Neural cell (in vitro differentiated cells): ENCODE measurements around the gene HSD17B14. TPM values are rescaled to one million over a fixed set of nuclear protein-coding genes. Genes with fewer than 3 reads are reported as not detected.

ENCODE experiments used
- H2AFZ ChIP-seq: fragments of 200-600, 300-800 bp; sonication (generic), shearing (Covaris generic); 2 replicates; pipeline ENCODE4 v1.6.0; 2014; ENCODE audit warnings: low read depth, mild to moderate bottlenecking, antibody characterized with exemption, low read length, moderate library complexity
- H3F3A ChIP-seq: fragments of 200-600 bp; shearing (Covaris generic); 2 replicates; pipeline ENCODE4 v1.6.1; 2016; ENCODE audit warnings: mild to moderate bottlenecking, moderate library complexity, mixed read lengths, antibody characterized with exemption, low read length; ENCODE audit not compliant: insufficient read depth, poor library complexity, severe bottlenecking
- H3K27ac ChIP-seq: fragments of 200-600, 300-800 bp; sonication (generic), shearing (Covaris generic); 2 replicates; pipeline ENCODE4 v1.5.1; 2014; ENCODE audit warnings: mild to moderate bottlenecking, low read length, moderate library complexity
- H3K27me3 ChIP-seq: fragments of 300-800, 200-600 bp; sonication (generic), shearing (Covaris generic); 2 replicates; pipeline ENCODE4 v1.6.0; 2014; ENCODE audit warnings: mild to moderate bottlenecking, low read depth, low read length, moderate library complexity; ENCODE audit not compliant: insufficient read depth
- H3K36me3 ChIP-seq: fragments of 300-800, 200-600 bp; sonication (generic), shearing (Covaris generic); 2 replicates; pipeline ENCODE4 v1.5.1; 2014; ENCODE audit warnings: mild to moderate bottlenecking, antibody characterized with exemption, low read length, moderate library complexity; ENCODE audit not compliant: insufficient read depth
- H3K4me2 ChIP-seq: fragments of 300-800, 200-600 bp; sonication (generic), shearing (Covaris generic); 2 replicates; pipeline ENCODE4 v1.6.0; 2014; ENCODE audit warnings: mild to moderate bottlenecking, low read length
- H3K4me3 ChIP-seq: fragments of 300-800, 200-600 bp; sonication (generic), shearing (Covaris generic); 2 replicates; pipeline ENCODE4 v1.5.1; 2014; ENCODE audit warnings: mild to moderate bottlenecking, low read length, moderate library complexity
- H3K79me2 ChIP-seq: fragments of 200-600 bp; shearing (Covaris generic); replicated peaks from 2 replicates; pipeline ENCODE4 v1.6.0; 2014; ENCODE audit warnings: mild to moderate bottlenecking, low read length, moderate library complexity; ENCODE audit not compliant: insufficient read depth
- H3K9ac ChIP-seq: fragments of 300-800, 200-600 bp; sonication (generic), shearing (Covaris generic); 2 replicates; pipeline ENCODE4 v1.6.1; 2016; ENCODE audit warnings: mild to moderate bottlenecking, low read length, mixed read lengths
- H3K9me2 ChIP-seq: fragments of 200-600 bp; shearing (Covaris generic); 2 replicates; pipeline ENCODE4 v1.6.1; 2016; ENCODE audit warnings: mild to moderate bottlenecking, low read length, mixed read lengths; ENCODE audit not compliant: insufficient read depth
- H3K9me3 ChIP-seq: fragments of 200-600, 300-800 bp; sonication (generic), shearing (Covaris generic); 2 replicates; pipeline ENCODE4 v1.6.1; 2016; ENCODE audit warnings: mild to moderate bottlenecking, mixed run types, low read length, moderate library complexity, mixed read lengths
- H4K20me1 ChIP-seq: fragments of 200-600 bp; shearing (Covaris generic); 2 replicates; pipeline ENCODE4 v1.6.1; 2016; ENCODE audit warnings: mild to moderate bottlenecking, mixed run types; ENCODE audit not compliant: insufficient read depth
- EP300 ChIP-seq: fragments of 450-650 bp; conservative IDR thresholded peaks from 2 replicates; pipeline ENCODE4 v1.6.1; 2014; ENCODE audit warnings: antibody characterized with exemption, mild to moderate bottlenecking, moderate library complexity; ENCODE audit not compliant: poor library complexity, severe bottlenecking
- EZH2 ChIP-seq: fragments of 200-600, 300-800 bp; shearing (Covaris generic), sonication (generic); IDR thresholded peaks from 2 replicates; pipeline ENCODE4 v1.6.1; 2014; ENCODE audit warnings: antibody characterized with exemption, low read length, borderline replicate concordance, mild to moderate bottlenecking; ENCODE audit not compliant: insufficient read depth, poor library complexity, severe bottlenecking
- MXI1 ChIP-seq: fragments of 450-650 bp; conservative IDR thresholded peaks from 2 replicates; pipeline ENCODE4 v1.6.1; 2014; ENCODE audit warnings: antibody characterized with exemption, mild to moderate bottlenecking; ENCODE audit not compliant: poor library complexity, severe bottlenecking
- POLR2AphosphoS5 ChIP-seq: IDR thresholded peaks from 2 replicates; pipeline ENCODE4 v1.6.1; 2012
- RAD21 ChIP-seq: fragments of 450-650 bp; conservative IDR thresholded peaks from 2 replicates; pipeline ENCODE4 v1.6.1; 2014; ENCODE audit warnings: antibody characterized with exemption, mild to moderate bottlenecking, moderate library complexity
- REST ChIP-seq: IDR thresholded peaks from 2 replicates; pipeline ENCODE4 v1.6.1; 2012; ENCODE audit warnings: borderline replicate concordance
- SMC3 ChIP-seq: fragments of 450-650 bp; conservative IDR thresholded peaks from 2 replicates; pipeline ENCODE4 v1.6.1; 2014; ENCODE audit warnings: antibody characterized with exemption, mild to moderate bottlenecking, moderate library complexity; ENCODE audit not compliant: poor library complexity
- TAF1 ChIP-seq: IDR thresholded peaks from 2 replicates; pipeline ENCODE4 v1.6.1; 2012; ENCODE audit warnings: low read depth
- polyA plus RNA-seq: library from polyadenylated mRNA; depleted of rRNA; stranded (reverse); fragments of >200 nt; gene quantifications from 2 replicates; pipeline ENCODE4 v1.2.3, GENCODE V29; 2014
- TF ChIP-seq, protein P1 (sequence below): fragments of 450-650 bp; IDR thresholded peaks from 2 replicates; pipeline ENCODE4 v1.5.1; 2014; ENCODE audit warnings: antibody characterized with exemption, mild to moderate bottlenecking, moderate library complexity; ENCODE audit not compliant: poor library complexity, severe bottlenecking

HSD17B14 gene
- polyA plus RNA-seq, 1 donor from 2014 or later: 0.40 TPM

DNA sequence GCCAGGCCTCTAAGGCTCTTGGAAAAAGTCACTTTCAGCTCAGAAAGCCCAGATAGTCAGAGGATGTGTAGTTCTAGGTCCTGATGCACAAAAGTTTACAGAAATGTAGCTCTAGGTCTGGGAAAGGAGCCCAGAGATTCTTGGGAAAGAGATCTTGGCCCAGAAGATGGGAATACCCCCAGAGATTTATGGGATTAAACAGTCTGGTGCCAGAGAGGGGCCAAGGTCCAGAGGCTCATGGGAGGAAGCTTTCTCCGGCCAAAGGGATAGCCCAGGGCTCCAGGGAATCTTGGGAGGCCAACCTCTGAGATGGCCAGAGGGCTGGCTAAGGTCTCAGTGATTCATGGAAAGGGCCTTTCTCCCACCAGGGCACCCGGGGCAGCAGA lies 40.6 kb downstream of the HSD17B14 start:
- Histone ChIP-seq H2AFZ (no peak overlapping the region), H3K27me3 (no peaks in the 10 kb centered on the region), H3K27ac (peak overlapping the region; percentile 86), H3K9me3 (no peaks in the 10 kb centered on the region), H3K4me2 (no peak overlapping the region), H3K9me2 (no peaks in the 10 kb centered on the region), H4K20me1 (no peaks in the 10 kb centered on the region), H3F3A (no peaks in the 10 kb centered on the region), H3K9ac (no peak overlapping the region), H3K36me3 (no peaks in the 10 kb centered on the region), H3K79me2 (no peaks in the 10 kb centered on the region), H3K4me3 (peak overlapping the region; percentile 65)
- TF ChIP-seq, protein P1, sequence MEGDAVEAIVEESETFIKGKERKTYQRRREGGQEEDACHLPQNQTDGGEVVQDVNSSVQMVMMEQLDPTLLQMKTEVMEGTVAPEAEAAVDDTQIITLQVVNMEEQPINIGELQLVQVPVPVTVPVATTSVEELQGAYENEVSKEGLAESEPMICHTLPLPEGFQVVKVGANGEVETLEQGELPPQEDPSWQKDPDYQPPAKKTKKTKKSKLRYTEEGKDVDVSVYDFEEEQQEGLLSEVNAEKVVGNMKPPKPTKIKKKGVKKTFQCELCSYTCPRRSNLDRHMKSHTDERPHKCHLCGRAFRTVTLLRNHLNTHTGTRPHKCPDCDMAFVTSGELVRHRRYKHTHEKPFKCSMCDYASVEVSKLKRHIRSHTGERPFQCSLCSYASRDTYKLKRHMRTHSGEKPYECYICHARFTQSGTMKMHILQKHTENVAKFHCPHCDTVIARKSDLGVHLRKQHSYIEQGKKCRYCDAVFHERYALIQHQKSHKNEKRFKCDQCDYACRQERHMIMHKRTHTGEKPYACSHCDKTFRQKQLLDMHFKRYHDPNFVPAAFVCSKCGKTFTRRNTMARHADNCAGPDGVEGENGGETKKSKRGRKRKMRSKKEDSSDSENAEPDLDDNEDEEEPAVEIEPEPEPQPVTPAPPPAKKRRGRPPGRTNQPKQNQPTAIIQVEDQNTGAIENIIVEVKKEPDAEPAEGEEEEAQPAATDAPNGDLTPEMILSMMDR: no peak
- no peak for TF ChIP-seq RAD21
- TF ChIP-seq EZH2: no peak
- TF ChIP-seq POLR2AphosphoS5: no peak
- TF ChIP-seq REST: no peak
- no peak for TF ChIP-seq TAF1
- no peak for TF ChIP-seq MXI1
- no peak for TF ChIP-seq SMC3
- TF ChIP-seq EP300: no peak

GRCh38 chr19:48795055-48795684 lies 41.1 kb downstream of the HSD17B14 start:
- H3K9me2 ChIP-seq: no peaks in the 10 kb centered on the region
- no peaks in the 10 kb centered on the region for H3K79me2 ChIP-seq
- H2AFZ ChIP-seq: peak overlapping the region; percentile 83
- H3K27ac ChIP-seq: peak overlapping the region; percentile 86
- no peak overlapping the region for H3K4me2 ChIP-seq
- H3K27me3 ChIP-seq: no peaks in the 10 kb centered on the region
- H3F3A ChIP-seq: no peaks in the 10 kb centered on the region
- no peaks in the 10 kb centered on the region for H3K9me3 ChIP-seq
- H3K36me3 ChIP-seq: no peaks in the 10 kb centered on the region
- peak overlapping the region; percentile 75 for H3K9ac ChIP-seq
- no peaks in the 10 kb centered on the region for H4K20me1 ChIP-seq
- no peak for TF ChIP-seq EZH2
- peak; percentile 87 for TF ChIP-seq RAD21
- peak; percentile 64 for TF ChIP-seq EP300
- TF ChIP-seq TAF1: peak; percentile 61
- TF ChIP-seq SMC3: peak; percentile 93
- TF ChIP-seq, protein P1: peak; percentile 99
- TF ChIP-seq POLR2AphosphoS5: peak; percentile 80
- TF ChIP-seq REST: peak; percentile 30
- peak; percentile 78 for TF ChIP-seq MXI1
- H3K4me3 ChIP-seq: peak overlapping the region; percentile 65
